H1 (cell line): Measurements from ENCODE around the gene CHSY1. TPM values are rescaled to one million over a fixed set of nuclear protein-coding genes. Genes with fewer than 3 reads are reported as not detected.

ENCODE experiments used
- ATF2 ChIP-seq: IDR thresholded peaks from 2 replicates; pipeline ENCODE4 v1.6.1; 2012; ENCODE audit warnings: low read length, inconsistent platforms
- BCL11A ChIP-seq, 2 experiments: IDR thresholded peaks; one replicate each; pipeline ENCODE4 v1.6.1; 2011; ENCODE audit warnings: low read depth in 2 of 2, low read length in 2 of 2, mild to moderate bottlenecking in 2 of 2
- CBX5 ChIP-seq: fragments of 300-800, 300-1000 bp; sonication (generic); IDR thresholded peaks from 2 replicates; pipeline ENCODE4 v1.7.1; 2016; ENCODE audit warnings: antibody characterized with exemption, low read length, low read depth
- KDM4A ChIP-seq: IDR thresholded peaks from one replicate; pipeline ENCODE4 v1.7.1; 2012; ENCODE audit warnings: low read depth, mild to moderate bottlenecking, moderate library complexity, low read length, inconsistent platforms; ENCODE audit not compliant: severe bottlenecking
- POU5F1 ChIP-seq: IDR thresholded peaks from 2 replicates; pipeline ENCODE4 v1.6.1; 2011; ENCODE audit warnings: low read depth, mild to moderate bottlenecking, low read length, moderate library complexity
- RNF2 ChIP-seq: fragments of 200-900, 300-1000 bp; sonication (generic); IDR thresholded peaks from 2 replicates; pipeline ENCODE4 v1.7.1; 2016; ENCODE audit warnings: borderline replicate concordance, low read depth, mild to moderate bottlenecking, antibody characterized with exemption, low read length; ENCODE audit not compliant: poor library complexity, severe bottlenecking; ENCODE audit errors: missing control alignments
- TEAD4 ChIP-seq: IDR thresholded peaks from 2 replicates; pipeline ENCODE4 v1.6.1; 2012; ENCODE audit warnings: low read depth, low read length, inconsistent platforms, mixed read lengths
- USF2 ChIP-seq: IDR thresholded peaks from 2 replicates; pipeline ENCODE4 v1.6.1; 2011; ENCODE audit warnings: low read length, improper control_type of control experiment
- polyA plus RNA-seq, 7 experiments: library from polyadenylated mRNA; depleted of rRNA in 3 of 7; stranded (reverse) in 5 of 7; unstranded in 2 of 7; fragments of >200 nt in 5 of 7; fragments of 200-250 nt in 2 of 7; gene quantifications; 1 replicate in 5 of 7; 2 replicates in 1 of 7; 4 replicates in 1 of 7; pipeline versions ENCODE4 v1.2.1 to v1.2.3, GENCODE V29; 2011 to 2013; ENCODE audit warnings: missing spikeins in 2 of 7, mixed read lengths in 2 of 7
- total RNA-seq: library from RNA; stranded (reverse); fragmentation: NEBNext Ultra II Directional; extraction: Animal tissue kit (Norgen Biotek cat#: 25700); gene quantifications from 2 replicates; pipeline ENCODE4 v1.2.1, GENCODE V29; 2021

Gene CHSY1
- total and polyA plus RNA-seq, 2 of the 8 experiments (the other 6 are each of a cell fraction or from before 2014, with no cell fraction given) = 24.9 to 60.7 TPM

- no peak for TF ChIP-seq RNF2
- TF ChIP-seq USF2 = no peak
- no peak for TF ChIP-seq BCL11A (IDR thresholded peaks at IDR 0.05; ENCODE audit: low read depth in 2 of 2, low read length in 2 of 2)
- TF ChIP-seq KDM4A = no peak
- no peak for TF ChIP-seq CBX5
- no peak for TF ChIP-seq POU5F1
- no peak for TF ChIP-seq ATF2
- no peak for TF ChIP-seq TEAD4
These were observed 35.7 kb downstream of the CHSY1 start (continued) for GRCh38 chr15:101216100-101216499.
